GM21515 (cell line): Measurements from ENCODE around the gene HS1BP3.

Source experiments
- ATAC-seq: cut with Tn5 transposase; IDR thresholded peaks from one replicate; pipeline ENCODE4 v1.9.1; 2021; ENCODE audit not compliant: unreplicated experiment

Gene HS1BP3

GRCh38 chr2:20650877-20651730 is at the start of gene HS1BP3:
TSS of gene HS1BP3 (minus strand) at chr2:20651098. CDS start at chr2:20651063, 35 bp downstream.
- peak; percentile 97 for ATAC-seq

GRCh38 chr2:20698916-20699613 is 48.2 kb upstream of the HS1BP3 start:
- ATAC-seq = peak; percentile 61

DNA sequence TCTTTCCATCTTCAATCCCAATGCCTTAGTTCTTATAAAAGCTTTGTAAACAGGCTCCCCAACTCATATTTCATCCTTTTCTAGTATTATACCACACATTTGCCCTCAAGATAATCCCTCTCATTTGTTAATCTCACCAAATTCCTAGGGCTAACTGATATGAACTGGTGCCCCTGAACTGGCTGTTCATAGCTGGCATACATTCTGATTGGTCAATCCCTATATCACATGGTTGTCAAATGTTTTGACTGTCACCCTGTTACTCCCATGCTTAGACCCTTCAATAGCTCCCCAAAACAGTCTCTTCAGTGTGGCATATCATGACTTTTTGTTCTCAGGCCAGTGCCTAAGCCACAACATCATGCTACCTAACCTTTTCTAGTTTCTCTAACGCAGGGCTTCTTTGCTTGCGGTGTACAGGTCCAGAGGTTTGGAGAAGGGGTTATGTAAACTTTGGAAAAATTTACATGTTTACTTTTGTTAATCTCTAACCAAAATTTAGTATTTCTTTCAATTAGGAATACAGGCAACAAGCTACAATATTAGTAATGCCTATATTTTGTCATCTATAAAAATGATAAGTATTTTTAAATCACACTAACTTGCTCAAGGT is 46.5 kb upstream of the HS1BP3 start:
- ATAC-seq = no peak

DNA sequence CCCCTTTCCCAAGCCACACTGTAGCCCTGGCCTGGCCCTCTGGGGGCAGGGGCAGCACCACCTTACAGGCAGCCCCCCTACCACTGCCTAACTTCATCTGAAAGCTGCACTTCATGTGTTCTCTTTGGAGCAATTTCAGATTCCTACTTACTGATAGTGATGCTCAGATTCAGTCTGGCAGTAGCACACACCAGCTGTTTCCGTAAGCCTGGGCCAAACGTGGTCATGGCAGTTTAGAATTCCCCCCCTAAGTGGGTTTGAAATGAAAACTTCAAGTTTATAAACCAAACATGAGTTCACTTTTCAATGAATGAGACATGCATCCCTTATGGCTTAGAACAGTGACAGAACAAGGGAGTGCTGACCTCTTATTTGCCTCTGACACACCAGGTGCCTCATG is 45.5 kb upstream of the HS1BP3 start:
- ATAC-seq = no peak

DNA sequence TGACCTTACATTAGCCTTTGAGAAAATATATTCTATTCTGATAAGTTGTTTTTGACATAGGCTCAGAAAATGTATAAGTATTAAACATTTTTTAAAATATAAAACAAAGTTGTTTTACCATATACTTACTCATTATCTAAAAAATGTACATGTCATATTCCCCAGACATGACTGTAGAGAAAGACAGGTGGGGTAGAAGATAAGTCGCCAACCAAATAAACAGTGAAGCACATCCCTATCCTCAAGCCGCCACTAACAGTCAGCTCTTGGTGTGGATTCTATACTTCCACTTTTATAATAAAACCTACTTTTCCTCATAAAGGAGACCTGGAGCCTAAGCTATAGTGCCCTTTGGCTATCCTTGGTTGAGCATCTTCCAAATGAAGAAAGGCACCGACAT is 42.4 kb upstream of the HS1BP3 start:
- ATAC-seq = no peak

GRCh38 chr2:20692081-20692480 is 41.2 kb upstream of the HS1BP3 start:
- no peak for ATAC-seq

DNA sequence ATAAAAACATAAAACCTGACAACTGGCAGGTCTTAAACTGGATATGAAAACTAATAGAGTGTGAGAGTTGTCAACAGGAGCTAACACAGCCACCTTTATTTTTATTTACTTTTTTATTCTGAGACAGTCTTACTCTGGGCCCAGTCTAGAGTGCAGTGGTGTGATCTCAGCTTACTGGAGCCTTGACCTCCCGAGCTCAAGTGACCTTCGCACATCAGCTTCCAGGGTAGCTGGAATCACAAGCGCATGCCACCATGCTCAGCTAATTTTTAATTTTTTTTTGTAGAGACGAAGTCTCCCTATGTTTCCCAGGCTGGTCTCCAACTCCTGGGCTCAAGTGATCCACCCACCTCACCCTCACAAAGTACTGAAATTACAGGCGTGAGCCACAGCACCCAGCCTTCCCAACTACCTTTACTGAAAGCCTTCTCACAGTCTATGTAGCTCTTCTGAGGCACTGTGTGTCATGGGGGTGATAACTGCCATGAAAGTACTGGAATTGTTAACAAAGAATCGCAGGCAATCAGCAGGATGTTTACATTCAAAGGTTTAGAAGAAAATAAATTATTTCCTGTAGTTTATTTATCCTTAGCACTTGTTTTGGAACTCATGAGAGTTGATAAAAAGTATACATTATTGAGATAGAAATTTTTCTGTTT is 40.3 kb upstream of the HS1BP3 start:
- no peak for ATAC-seq

DNA sequence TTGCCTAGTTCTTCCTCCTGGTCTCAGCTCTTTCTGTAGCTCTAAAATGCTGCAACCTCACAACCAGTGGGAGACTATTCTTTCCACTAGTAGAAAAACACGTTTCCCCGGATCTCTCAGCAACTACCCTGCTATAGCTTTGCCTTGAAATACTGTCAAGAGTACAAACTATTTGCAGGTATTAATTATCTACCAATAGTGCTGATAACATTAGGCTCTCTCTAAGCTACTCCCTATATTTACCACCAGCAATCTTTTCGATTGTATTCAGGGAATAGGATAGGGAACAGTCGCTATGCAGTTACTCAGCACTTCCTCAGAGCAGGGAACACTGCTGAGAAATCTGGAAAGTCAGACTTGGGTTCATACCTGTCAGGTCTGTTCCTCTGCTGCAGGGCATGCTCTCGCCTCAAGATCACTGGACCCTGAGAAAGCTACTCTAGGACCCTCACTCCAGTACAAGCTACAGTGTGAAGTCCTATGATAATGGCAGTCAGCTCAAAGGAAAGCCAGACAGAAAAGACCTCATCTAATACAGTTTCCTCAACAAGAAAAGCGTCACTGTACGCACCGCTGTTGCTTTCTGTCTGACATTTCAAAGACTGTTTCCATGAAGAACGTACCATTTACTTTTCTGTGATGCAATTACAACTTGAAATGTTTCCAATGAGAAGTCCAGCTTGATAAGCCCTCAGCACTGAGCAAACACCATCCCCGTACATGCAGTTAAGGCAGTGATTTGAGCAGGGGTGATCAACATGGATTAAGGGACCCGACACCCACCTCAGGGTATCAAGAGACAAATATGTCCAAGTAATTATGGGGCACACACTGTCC is 38.7 kb upstream of the HS1BP3 start:
- ATAC-seq = no peak

DNA sequence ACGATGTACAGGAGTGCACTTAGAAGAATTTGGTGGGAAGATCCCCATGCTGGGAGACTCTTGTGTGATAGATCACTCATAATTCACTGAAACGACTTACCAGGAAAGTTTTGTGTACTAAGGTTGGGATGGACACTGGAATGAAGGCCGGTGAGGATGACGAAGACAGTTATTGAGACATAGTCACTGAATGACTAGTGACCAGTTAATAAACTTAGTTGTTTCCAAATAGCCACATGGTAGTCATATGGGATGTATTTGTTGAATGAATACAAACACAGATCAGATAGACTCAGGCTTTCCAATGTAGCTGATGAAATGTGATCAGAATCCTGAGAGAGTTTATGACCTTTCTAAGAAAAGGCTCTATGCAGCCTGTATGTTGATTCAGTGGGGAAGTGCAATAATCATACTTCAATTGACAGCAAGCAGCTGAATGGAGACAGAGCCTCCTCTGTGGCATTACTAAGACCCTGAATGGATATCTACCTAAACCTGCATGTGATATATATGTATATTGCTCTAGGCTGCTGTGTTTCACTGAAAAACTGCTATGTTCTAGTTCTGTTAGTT is 36.4 kb upstream of the HS1BP3 start:
- no peak for ATAC-seq

GRCh38 chr2:20684581-20685063 is 33.7 kb upstream of the HS1BP3 start:
- no peak for ATAC-seq

DNA sequence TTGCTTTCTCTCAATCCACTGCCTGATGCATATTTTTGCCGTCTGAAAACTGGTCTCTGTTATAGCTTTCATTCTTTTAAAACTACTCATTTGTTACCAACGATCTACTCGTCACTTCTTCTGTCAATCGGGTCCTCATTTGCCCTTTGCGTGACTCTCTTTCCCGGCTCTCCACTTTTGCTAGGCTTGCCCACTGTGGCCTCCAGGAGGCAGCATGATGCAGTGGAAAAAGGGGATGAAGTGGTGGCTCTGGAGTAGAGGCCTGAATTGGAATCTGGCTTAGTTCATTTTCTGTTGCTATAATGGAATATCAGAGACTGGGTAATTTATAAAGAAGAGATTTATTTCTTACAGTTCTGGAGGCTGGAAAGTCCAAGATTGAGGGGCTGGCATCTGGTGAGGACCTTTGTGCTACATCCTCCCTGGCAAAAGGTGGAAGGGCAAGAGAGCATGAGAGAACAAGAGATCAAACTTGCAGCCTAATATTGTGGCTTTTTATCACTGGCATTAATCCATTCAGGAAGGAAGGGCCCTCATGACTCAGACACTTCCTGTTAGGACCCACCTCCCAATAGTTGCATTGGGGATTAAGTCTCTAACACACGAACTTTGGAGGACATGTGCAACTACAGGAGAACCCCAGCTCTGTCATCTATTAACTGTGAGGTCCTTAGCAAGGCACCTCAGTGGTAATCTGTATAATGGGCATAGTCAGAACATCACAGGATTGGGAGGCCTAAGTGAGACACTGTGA is 31.4 kb upstream of the HS1BP3 start:
- no peak for ATAC-seq

DNA sequence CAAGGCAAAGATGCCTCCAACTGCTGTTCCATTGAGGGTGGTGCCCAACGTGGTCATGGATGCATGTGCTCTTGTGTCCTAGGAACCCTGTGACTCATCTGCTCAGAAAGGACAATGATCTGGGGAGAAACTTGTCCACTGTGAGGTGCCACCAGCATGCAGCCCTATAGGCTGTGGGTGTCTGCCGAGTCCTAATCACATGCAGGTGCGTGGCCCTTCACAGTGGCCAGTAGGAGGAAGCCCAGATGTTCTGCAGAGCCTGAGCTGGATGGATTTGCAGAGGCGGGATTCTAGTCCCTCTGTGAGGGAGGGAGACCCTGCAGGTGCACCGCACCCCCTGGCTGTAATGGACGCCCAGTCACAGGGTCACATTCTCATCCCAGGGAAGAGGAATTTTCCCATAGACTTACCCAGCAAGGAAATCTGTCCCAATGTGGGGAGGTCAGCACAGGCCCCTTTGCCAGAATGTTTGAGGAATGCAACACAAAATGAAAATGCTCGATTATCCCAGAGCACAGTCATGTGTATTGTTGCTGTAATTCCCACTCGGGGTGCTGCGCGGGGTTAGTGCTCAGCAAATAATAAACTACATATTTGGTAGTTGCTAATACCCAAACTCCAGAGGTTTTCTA is 30.0 kb upstream of the HS1BP3 start:
- ATAC-seq = no peak

DNA sequence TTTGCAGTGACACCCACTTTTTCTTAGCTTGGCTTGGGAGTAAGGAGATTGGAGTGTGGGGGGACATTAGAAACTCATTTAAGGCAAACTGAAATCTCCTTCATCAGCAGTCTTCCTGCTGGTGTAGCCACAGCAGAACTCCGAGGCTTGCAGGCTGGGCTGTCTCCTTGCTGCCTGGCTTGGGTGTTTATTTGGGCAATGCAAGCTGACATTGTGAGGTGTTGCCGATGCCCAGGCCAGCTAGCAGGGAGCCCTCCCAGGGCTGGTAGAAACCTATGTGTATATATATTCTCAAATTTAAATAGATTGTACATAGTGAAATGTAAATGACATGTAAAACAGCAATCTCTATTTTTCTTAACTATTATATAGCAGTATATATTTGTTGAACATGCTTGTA is 27.9 kb upstream of the HS1BP3 start:
- ATAC-seq = no peak

DNA sequence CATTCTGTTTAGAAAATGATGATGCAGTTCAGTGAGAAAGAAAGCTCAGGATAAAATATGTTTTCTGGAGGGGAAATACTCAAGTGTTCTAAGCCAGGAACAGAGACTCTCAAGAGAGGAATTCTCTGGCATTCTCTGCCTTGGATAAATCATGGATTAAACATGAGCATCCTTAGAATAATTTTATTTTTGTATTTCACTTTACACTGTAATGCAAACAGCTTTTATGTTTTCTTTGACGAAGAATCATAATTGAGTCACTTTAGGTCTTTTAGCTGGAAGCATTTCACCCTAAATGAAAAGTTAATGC is 27.1 kb upstream of the HS1BP3 start:
- ATAC-seq = no peak

DNA sequence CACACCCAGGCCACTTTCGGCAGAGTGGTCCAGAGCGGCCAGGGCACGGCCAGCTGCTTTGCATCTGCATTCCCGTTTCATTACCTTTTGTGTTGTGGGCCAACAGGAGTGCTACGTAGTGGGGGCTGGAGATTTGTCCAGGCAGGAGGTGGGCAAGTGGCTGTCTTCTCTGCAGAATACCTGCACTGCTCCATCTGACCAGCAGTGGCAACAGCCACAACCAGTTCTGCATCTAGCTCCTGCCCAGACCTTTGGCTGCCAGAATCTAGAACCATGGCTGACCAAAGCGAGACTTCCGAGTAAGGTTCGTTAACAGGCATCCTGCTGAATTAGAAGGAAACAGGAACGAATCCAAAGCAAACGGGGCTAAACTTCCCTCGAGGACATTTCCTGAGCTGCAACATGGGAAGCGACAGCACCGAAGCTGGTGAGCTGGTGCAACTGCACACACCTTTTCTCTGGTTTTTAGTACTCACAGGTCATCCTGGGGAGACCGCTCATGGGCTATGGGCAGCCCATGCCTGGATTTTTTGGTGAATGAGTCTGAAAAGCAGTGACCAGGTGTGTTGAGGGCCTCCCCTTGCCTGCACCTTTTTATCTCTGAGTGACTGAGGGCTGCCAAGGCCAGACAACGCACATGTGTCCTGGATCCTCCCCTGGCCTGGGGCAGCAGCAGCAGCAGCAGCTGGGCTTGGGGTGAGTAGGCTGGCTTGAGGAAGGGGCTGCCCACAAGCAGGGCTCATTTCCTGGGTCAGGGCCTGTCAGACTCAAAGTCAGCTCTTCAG is 26.6 kb upstream of the HS1BP3 start:
- ATAC-seq = peak; percentile 40

DNA sequence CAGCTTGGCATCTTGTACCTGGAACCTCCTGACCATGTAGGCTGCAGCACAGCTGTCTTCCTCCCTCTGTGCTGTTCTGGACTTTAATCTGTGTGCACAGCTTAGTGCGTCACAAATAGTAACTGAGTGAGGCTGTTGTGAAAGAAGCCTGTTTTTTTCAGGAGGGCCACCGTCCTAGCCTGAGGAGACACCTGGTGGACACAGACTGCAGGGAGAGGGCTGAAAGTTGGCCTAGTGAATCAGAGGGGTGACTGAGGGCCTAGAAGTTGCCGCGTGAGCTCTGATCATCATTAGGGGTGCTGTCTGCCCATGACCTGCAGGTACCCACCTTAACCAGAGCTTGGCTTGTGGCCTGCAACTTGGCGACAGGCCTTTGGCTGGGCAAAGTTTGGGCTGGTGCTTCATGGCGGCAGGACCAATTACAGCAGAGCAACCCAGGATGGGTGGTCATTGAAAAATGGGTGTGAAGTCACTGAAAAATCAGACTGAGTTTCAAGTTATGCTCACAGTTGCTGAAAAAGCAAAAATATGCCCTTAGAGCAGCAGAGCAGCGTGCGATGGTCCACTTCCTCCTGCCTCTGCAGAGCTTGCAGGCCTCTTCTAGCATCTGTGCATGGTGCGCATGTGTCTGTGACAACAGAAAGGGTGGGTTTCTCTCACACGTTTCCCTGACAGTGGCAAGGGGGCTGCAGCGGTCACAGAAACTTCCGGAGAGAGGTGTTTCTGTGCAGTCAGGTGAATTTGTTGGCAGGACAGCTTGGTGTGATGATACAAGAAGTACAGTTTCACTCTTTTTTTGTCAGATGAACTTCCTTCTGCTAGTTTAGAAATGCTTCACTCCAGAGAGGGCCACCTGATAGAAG is 25.7 kb upstream of the HS1BP3 start:
- peak; percentile 85 for ATAC-seq

DNA sequence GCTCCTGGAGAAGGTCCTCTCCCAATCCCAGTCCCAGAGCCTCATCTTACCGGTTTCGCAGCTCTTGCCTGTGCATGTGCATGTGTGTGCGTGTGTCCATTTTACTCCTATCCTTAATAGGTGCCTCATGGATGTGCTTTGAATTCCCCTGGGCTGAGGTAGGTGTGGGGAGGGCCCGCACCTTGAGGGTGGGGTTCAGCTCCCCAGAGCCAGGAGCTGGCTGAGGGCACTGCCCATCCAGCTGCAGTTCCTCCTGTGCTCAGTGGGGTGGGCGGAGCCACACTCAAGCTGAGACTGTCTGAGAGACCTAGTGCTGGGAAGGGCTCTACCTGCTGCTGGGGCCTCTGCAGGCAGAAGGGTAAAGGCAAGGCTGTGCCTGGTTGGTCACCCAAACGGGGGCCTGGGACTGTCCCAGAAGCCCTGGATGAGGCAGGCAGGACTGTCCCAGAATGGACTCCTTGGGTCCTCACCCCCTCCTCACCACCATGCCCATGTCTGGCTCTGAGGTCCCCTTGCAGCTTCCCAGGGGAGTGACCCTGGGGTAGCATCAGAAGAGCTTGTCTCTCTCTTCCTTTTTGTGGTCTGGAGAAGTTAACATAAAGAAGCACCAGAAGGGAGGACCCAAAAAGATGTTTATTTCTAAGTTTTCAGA is 24.9 kb upstream of the HS1BP3 start:
- peak; percentile 41 for ATAC-seq
